Fibroblast of villous mesenchyme (primary cell): Measurements from ENCODE around the gene XIRP2. TPM values are rescaled to one million over a fixed set of nuclear protein-coding genes. Genes with fewer than 3 reads are reported as not detected.
"Not testable (repeated sequence)": the region's sequence is repeated elsewhere in the genome, so short reads cannot be mapped to it uniquely, and the experiment has no call there.

ENCODE experiments used
- DNase-seq: peaks from one replicate; pipeline ENCODE4 v3.0.0-alpha.2; 2010; ENCODE audit warnings: low read depth
- H3K4me3 ChIP-seq: 2 replicates; pipeline ENCODE4 v1.5.1; 2011; ENCODE audit warnings: low read depth, mild to moderate bottlenecking, low read length
- CTCF ChIP-seq: IDR thresholded peaks from 2 replicates; pipeline ENCODE4 v1.5.1; 2012; ENCODE audit warnings: low read depth, mild to moderate bottlenecking, low read length; ENCODE audit not compliant: insufficient read depth
- total RNA-seq: library from RNA; depleted of rRNA; stranded (reverse); fragments of >200 nt; gene quantifications from 2 replicates; pipeline ENCODE4 v1.2.3, GENCODE V29; 2012

XIRP2 gene
- total RNA-seq, 1 donor, result under 0.01 TPM

DNA sequence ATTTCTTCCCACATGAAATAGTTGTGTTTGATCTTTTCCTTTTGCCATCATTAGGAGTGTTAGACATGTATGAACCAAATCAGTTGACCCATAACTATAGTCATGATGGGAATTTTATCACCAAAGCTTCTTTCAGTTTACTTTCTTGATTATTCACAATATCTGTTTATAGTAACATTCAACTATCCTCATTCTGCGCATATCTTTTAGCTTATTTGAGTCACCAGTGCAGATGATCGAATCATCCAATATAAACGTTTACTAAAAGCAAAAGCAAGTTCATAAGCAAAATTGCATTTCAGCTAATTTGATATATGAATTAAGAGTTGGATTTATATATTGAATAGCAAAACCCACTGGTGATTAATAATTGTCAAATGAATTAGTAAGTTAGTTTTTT lies 216.4 kb downstream of the XIRP2 start:
- H3K4me3 ChIP-seq, result no peak overlapping the region
- no peak for DNase-seq
- no peak for TF ChIP-seq CTCF

- not testable (repeated sequence) for H3K4me3 ChIP-seq
- peak; percentile 14 for DNase-seq
Measured at GRCh38 chr2:167109682-167110081, 221.4 kb downstream of the XIRP2 start.

DNA sequence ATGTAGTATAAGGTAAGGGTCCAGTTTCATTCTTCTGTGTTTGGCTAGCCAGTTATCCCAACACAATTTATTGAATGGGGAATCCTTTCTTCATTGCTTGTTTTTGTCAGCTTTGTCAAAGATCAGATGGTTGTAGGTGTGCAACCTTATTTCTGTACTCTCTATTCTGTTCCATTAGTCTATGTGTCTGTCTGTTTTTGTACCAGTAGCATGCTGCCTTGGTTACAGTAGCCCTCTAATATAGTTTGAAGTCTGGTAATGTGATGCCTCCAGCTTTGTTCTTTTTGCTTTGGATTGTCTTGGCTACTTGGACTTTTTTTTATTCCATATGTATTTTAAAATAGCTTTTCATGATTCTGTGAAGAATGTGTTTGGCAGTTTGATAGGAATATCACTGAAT lies 222.1 kb downstream of the XIRP2 start:
- TF ChIP-seq CTCF, result no peak
- no peak overlapping the region for H3K4me3 ChIP-seq
- no peak for DNase-seq

DNA sequence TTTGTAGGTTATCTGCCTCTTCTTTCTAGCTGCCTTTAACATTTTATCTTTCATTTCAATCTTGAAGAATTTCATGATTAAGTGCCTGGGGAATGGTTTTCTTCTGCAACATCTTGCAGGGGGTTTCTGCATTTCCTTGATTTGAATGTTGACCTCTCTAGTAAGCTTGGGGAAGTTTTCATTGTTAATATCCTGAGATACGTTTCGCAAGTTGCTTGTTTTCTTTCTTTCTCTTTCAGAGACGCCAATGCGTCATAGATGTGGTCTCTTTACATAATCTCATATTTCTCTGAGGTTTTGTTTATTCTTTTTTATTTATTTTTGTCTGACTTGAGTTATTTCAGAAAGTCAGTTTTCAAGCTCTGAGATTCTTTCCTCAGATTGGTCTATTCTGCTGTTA lies 225.7 kb downstream of the XIRP2 start:
- DNase-seq, result peak; percentile 75
- no peak overlapping the region for H3K4me3 ChIP-seq
- TF ChIP-seq CTCF, result no peak

GRCh38 chr2:167115541-167115940 lies 227.3 kb downstream of the XIRP2 start:
- no peak for DNase-seq
- H3K4me3 ChIP-seq, result no peak overlapping the region
- TF ChIP-seq CTCF, result no peak

DNA sequence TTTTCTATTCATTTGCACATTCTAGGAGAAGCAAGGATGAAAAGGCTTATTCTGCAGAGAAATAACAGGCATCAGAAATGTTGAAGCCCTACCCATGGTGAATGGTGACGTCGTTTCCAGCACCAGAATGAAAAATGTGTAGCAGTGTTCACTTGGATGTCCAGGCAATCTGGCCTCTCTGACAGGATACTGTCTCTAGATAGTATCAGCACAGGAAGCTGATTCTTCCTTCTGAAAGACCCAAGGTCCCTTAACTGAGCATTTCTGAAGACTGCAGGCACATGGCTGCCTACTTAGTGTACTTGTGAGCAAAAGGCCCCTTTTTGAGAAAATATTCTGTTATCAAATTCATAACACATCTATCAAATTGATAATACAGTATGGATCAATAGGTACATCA lies 234.1 kb downstream of the XIRP2 start:
- TF ChIP-seq CTCF, result no peak
- DNase-seq, result no peak

DNA sequence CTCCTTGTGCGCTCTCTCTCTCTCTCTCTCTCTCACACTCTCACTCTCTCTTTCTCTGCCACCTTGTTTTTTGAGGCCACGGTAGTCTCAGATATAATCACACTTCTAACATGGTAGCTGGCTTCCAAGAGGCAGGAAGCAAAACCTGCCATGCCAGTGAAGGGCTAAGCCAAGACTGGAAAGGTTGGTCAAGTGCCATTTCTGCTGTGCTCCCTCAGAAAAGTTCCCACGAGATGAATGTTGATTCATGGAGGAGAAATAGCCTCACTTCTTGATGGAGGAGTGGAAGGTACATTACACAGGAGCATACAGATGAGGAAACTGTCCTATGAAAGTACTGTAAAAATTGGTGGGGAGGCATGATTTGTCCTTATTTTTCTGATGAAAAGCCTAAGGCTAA lies 237.9 kb downstream of the XIRP2 start:
- no peak overlapping the region for H3K4me3 ChIP-seq
- TF ChIP-seq CTCF, result no peak
- DNase-seq, result no peak

More for the DNA sequence above, 234.1 kb downstream of the XIRP2 start:
- no peak overlapping the region for H3K4me3 ChIP-seq
